Stimulated activated effector memory CD8-positive, alpha-beta T cell treated with anti-CD3 and anti-CD28 coated beads, Interleukin-12 subunit alpha, Interleukin-12 subunit beta, amount 100 ng/mL, for 72 hours (primary cell): Measurements from ENCODE around the gene NID1.
A peak's percentile ranks its signal among the peaks of the same experiment; 100 is the strongest.

ENCODE experiments used
- ATAC-seq: fragments of 150-1000 bp; cut with Tn5 transposase; 2 replicates; pipeline ENCODE4 v1.10.0; 2021
- DNase-seq, 2 donors: peaks; one replicate each; pipeline ENCODE4 v3.0.0; 2021 to 2022; ENCODE audit warnings: low spot score in 2 of 2
- H3K27ac Mint-ChIP-seq: one replicate; pipeline ENCODE4 v1.8.0; 2022; ENCODE audit warnings: mild to moderate bottlenecking, mixed read lengths
- H3K36me3 Mint-ChIP-seq: one replicate; pipeline ENCODE4 v1.8.0; 2022; ENCODE audit warnings: mild to moderate bottlenecking, mixed read lengths
- H3K4me1 Mint-ChIP-seq: one replicate; pipeline ENCODE4 v1.8.0; 2022; ENCODE audit warnings: mixed read lengths
- H3K4me3 Mint-ChIP-seq: one replicate; pipeline ENCODE4 v1.8.0; 2022; ENCODE audit warnings: mild to moderate bottlenecking, mixed read lengths
- H3K9me3 Mint-ChIP-seq: one replicate; pipeline ENCODE4 v1.8.0; 2022; ENCODE audit warnings: mixed read lengths

Gene NID1

GRCh38 chr1:236064674-236065508 lies at the start of gene NID1:
Gene NID1, minus strand, starts transcription at chr1:236065090. Its CDS starts 11 bp downstream, at chr1:236065079.
- ATAC-seq (peak; percentile 55), DNase-seq (peak; percentile 20 to 58)
- no peaks in the 10 kb centered on the region for H3K36me3 Mint-ChIP-seq
- H3K9me3 Mint-ChIP-seq, result no peaks in the 10 kb centered on the region
- no peak within 1 kb of the TSS for H3K27ac Mint-ChIP-seq
- H3K4me3 Mint-ChIP-seq, result peak within 1 kb of the TSS; percentile 54
- peaks cover 10% of the 10 kb centered on the region for H3K4me1 Mint-ChIP-seq

- Mint-ChIP-seq H3K27ac (no peak overlapping the region), H3K9me3 (no peaks in the 10 kb centered on the region), H3K4me1 (no peaks in the 10 kb centered on the region), H3K36me3 (no peaks in the 10 kb centered on the region), H3K4me3 (no peak overlapping the region)
- no peak for ATAC-seq
- no peak for DNase-seq
Observed at GRCh38 chr1:236114076-236114747, 49.3 kb upstream of the NID1 start.

- Mint-ChIP-seq H3K36me3 (no peaks in the 10 kb centered on the region), H3K9me3 (no peaks in the 10 kb centered on the region), H3K27ac (no peak overlapping the region), H3K4me3 (no peak overlapping the region), H3K4me1 (no peaks in the 10 kb centered on the region)
- ATAC-seq, result no peak
- no peak for DNase-seq
Observed at GRCh38 chr1:236113324-236114032, 48.6 kb upstream of the NID1 start.

GRCh38 chr1:236112332-236112627 lies 47.4 kb upstream of the NID1 start:
- H3K4me3 Mint-ChIP-seq, result no peak overlapping the region
- ATAC-seq (no peak), DNase-seq (no peak)
- peaks cover 2% of the 10 kb centered on the region for H3K4me1 Mint-ChIP-seq
- H3K27ac Mint-ChIP-seq, result no peak overlapping the region
- H3K9me3 Mint-ChIP-seq, result no peaks in the 10 kb centered on the region
- H3K36me3 Mint-ChIP-seq, result no peaks in the 10 kb centered on the region

- H3K9me3 Mint-ChIP-seq, result no peaks in the 10 kb centered on the region
- no peak overlapping the region for H3K4me3 Mint-ChIP-seq
- no peaks in the 10 kb centered on the region for H3K36me3 Mint-ChIP-seq
- no peak overlapping the region for H3K27ac Mint-ChIP-seq
- no peak for ATAC-seq
- H3K4me1 Mint-ChIP-seq, result peaks cover 7% of the 10 kb centered on the region
- no peak for DNase-seq
Observed at GRCh38 chr1:236111527-236112331, 46.8 kb upstream of the NID1 start.

GRCh38 chr1:236110137-236110536 lies 45.2 kb upstream of the NID1 start:
- no peaks in the 10 kb centered on the region for H3K9me3 Mint-ChIP-seq
- no peaks in the 10 kb centered on the region for H3K36me3 Mint-ChIP-seq
- no peak for ATAC-seq
- no peak for DNase-seq
- no peak overlapping the region for H3K27ac Mint-ChIP-seq
- H3K4me3 Mint-ChIP-seq, result no peak overlapping the region
- peaks cover 7% of the 10 kb centered on the region for H3K4me1 Mint-ChIP-seq

GRCh38 chr1:236108027-236108648 lies 43.2 kb upstream of the NID1 start:
- no peaks in the 10 kb centered on the region for H3K36me3 Mint-ChIP-seq
- no peak overlapping the region for H3K4me3 Mint-ChIP-seq
- DNase-seq, result no peak
- H3K4me1 Mint-ChIP-seq, result peaks cover 7% of the 10 kb centered on the region
- no peak overlapping the region for H3K27ac Mint-ChIP-seq
- no peaks in the 10 kb centered on the region for H3K9me3 Mint-ChIP-seq
- ATAC-seq, result no peak

- no peak overlapping the region for H3K27ac Mint-ChIP-seq
- H3K36me3 Mint-ChIP-seq, result no peaks in the 10 kb centered on the region
- DNase-seq (no peak), ATAC-seq (no peak)
- H3K4me3 Mint-ChIP-seq, result no peak overlapping the region
- H3K4me1 Mint-ChIP-seq, result peaks cover 7% of the 10 kb centered on the region
- no peaks in the 10 kb centered on the region for H3K9me3 Mint-ChIP-seq
Observed at GRCh38 chr1:236107121-236107907, 42.4 kb upstream of the NID1 start.

- peak; percentile 38 to 78 for DNase-seq
- Mint-ChIP-seq H3K4me1 (peaks cover 7% of the 10 kb centered on the region), H3K27ac (no peak overlapping the region), H3K4me3 (no peak overlapping the region), H3K36me3 (peaks cover 3% of the 10 kb centered on the region), H3K9me3 (no peaks in the 10 kb centered on the region)
- ATAC-seq, result peak; percentile 53
Observed at GRCh38 chr1:236103646-236104218, 38.8 kb upstream of the NID1 start.

GRCh38 chr1:236103059-236103458 lies 38.2 kb upstream of the NID1 start:
- no peak for ATAC-seq
- no peak overlapping the region for H3K27ac Mint-ChIP-seq

GRCh38 chr1:236102611-236103010 lies 37.7 kb upstream of the NID1 start:
- no peak for DNase-seq
- H3K36me3 Mint-ChIP-seq, result peaks cover 13% of the 10 kb centered on the region
- peaks cover 12% of the 10 kb centered on the region for H3K4me1 Mint-ChIP-seq
- ATAC-seq, result no peak
- H3K27ac Mint-ChIP-seq, result no peak overlapping the region
- no peak overlapping the region for H3K4me3 Mint-ChIP-seq
- peaks cover 2% of the 10 kb centered on the region for H3K9me3 Mint-ChIP-seq

More at GRCh38 chr1:236103059-236103458, 38.2 kb upstream of the NID1 start:
- H3K4me1 Mint-ChIP-seq, result peaks cover 7% of the 10 kb centered on the region
- H3K36me3 Mint-ChIP-seq, result peaks cover 10% of the 10 kb centered on the region
- H3K9me3 Mint-ChIP-seq, result no peaks in the 10 kb centered on the region
- no peak for DNase-seq
- no peak overlapping the region for H3K4me3 Mint-ChIP-seq

- DNase-seq (no peak), ATAC-seq (no peak)
- H3K27ac Mint-ChIP-seq, result no peak overlapping the region
- peaks cover 15% of the 10 kb centered on the region for H3K4me1 Mint-ChIP-seq
- no peak overlapping the region for H3K4me3 Mint-ChIP-seq
- H3K36me3 Mint-ChIP-seq, result peaks cover 24% of the 10 kb centered on the region
- peaks cover 6% of the 10 kb centered on the region for H3K9me3 Mint-ChIP-seq
Observed at GRCh38 chr1:236101233-236102200, 36.6 kb upstream of the NID1 start.

GRCh38 chr1:236100799-236101198 lies 35.9 kb upstream of the NID1 start:
- Mint-ChIP-seq H3K4me3 (no peak overlapping the region), H3K9me3 (peaks cover 8% of the 10 kb centered on the region), H3K36me3 (peaks cover 28% of the 10 kb centered on the region), H3K4me1 (peaks cover 16% of the 10 kb centered on the region), H3K27ac (no peak overlapping the region)
- ATAC-seq (no peak), DNase-seq (no peak)
